B cell (primary cell): ENCODE measurements around the gene TAB3. TPM values are rescaled to one million over a fixed set of nuclear protein-coding genes. Genes with fewer than 3 reads are reported as not detected.

Experiments
- ATAC-seq: fragments of 200-7000 bp; cut with Tn5 transposase; one replicate; pipeline ENCODE4 v1.10.0; 2021; ENCODE audit warnings: low read depth, mild to moderate bottlenecking, moderate number of reproducible peaks, moderate library complexity
- CTCF ChIA-PET: fragments of 350-600 bp; sonication (Branson Sonifier 250); formaldehyde crosslinking; loops from one replicate; lab custom pipeline; 2021; ENCODE audit warnings: antibody characterized with exemption, inconsistent platforms; lab: Charles Lee
- POLR2A ChIA-PET: fragments of 350-600 bp; sonication (Branson Sonifier 250); formaldehyde crosslinking; loops from one replicate; lab custom pipeline; 2021; ENCODE audit warnings: antibody characterized with exemption; lab: Charles Lee
- DNase-seq: peaks from one replicate; pipeline ENCODE4 v3.0.0; 2013
- H2AFZ ChIP-seq: 2 replicates; pipeline ENCODE4 v1.6.1; 2012; ENCODE audit warnings: mild to moderate bottlenecking, low read depth, low read length; ENCODE audit not compliant: insufficient read depth, poor library complexity, severe bottlenecking
- H3K27ac ChIP-seq, 2 donors: 1 replicate in 1 of 2; 2 replicates in 1 of 2; pipeline ENCODE4 v1.5.1; 2012 to 2013; ENCODE audit warnings: low read length in 2 of 2, mild to moderate bottlenecking in 2 of 2, moderate library complexity in 1 of 2
- H3K27me3 ChIP-seq, 4 experiments: fragments of 200-600 bp in 1 of 4; sonication (generic) in 1 of 4; replicated peaks in 1 of 4; 1 replicate in 2 of 4; 2 replicates in 2 of 4; pipeline versions ENCODE4 v1.6.1 to v1.7.0; 2013 to 2016; ENCODE audit warnings: low read length in 3 of 4, mild to moderate bottlenecking in 2 of 4, mixed read lengths in 1 of 4, moderate library complexity in 1 of 4; ENCODE audit not compliant: insufficient read depth in 4 of 4, control insufficient read depth in 3 of 4; ENCODE audit errors: control extremely low read depth in 1 of 4
- H3K36me3 ChIP-seq, 2 experiments: replicated peaks in 1 of 2; 1 replicate in 1 of 2; 2 replicates in 1 of 2; pipeline versions ENCODE4 v1.6.1 to v1.7.1; 2013; ENCODE audit warnings: low read length in 1 of 2; ENCODE audit not compliant: insufficient read depth in 2 of 2, control insufficient read depth in 1 of 2; ENCODE audit errors: control extremely low read depth in 1 of 2, extremely low read depth in 1 of 2
- H3K4me1 ChIP-seq, 2 donors: fragments of 200-600 bp in 1 of 2; sonication (generic) in 1 of 2; 1 replicate in 1 of 2; 2 replicates in 1 of 2; pipeline versions ENCODE4 v1.5.1 to v1.6.1; 2013 to 2017; ENCODE audit warnings: low read length in 2 of 2; ENCODE audit not compliant: control insufficient read depth in 2 of 2, insufficient read depth in 2 of 2
- H3K4me2 ChIP-seq: replicated peaks from 2 replicates; pipeline ENCODE3; 2012; ENCODE audit warnings: mild to moderate bottlenecking, low read depth, low read length; ENCODE audit not compliant: poor library complexity, severe bottlenecking
- H3K4me3 ChIP-seq, 5 experiments: fragments of 200-600 bp in 1 of 5; sonication (generic) in 1 of 5; 1 replicate in 3 of 5; 2 replicates in 2 of 5; pipeline versions ENCODE4 v1.5.1 to v1.7.0; 2011 to 2016; ENCODE audit warnings: low read length in 4 of 5, mild to moderate bottlenecking in 4 of 5, low read depth in 2 of 5, control low read depth in 1 of 5, moderate library complexity in 1 of 5; ENCODE audit not compliant: insufficient read depth in 1 of 5; ENCODE audit errors: control extremely low read depth in 1 of 5, extremely low read depth in 1 of 5
- H3K79me2 ChIP-seq: fragments of 200-600 bp; sonication (generic); one replicate; pipeline ENCODE4 v1.6.0; 2016; ENCODE audit warnings: low read length; ENCODE audit not compliant: control insufficient read depth, insufficient read depth
- H3K9ac ChIP-seq: fragments of 200-600 bp; sonication (generic); 2 replicates; pipeline ENCODE4 v1.6.1; 2017; ENCODE audit warnings: mild to moderate bottlenecking, low read length, moderate library complexity
- H3K9me3 ChIP-seq, 3 donors: one replicate each; pipeline versions ENCODE4 v1.6.1 to v1.7.1; 2013; ENCODE audit warnings: low read length in 2 of 3; ENCODE audit not compliant: control insufficient read depth in 2 of 3, insufficient read depth in 1 of 3; ENCODE audit errors: control extremely low read depth in 1 of 3
- H4K20me1 ChIP-seq: 2 replicates; pipeline ENCODE4 v1.6.0; 2012; ENCODE audit warnings: mild to moderate bottlenecking, low read length; ENCODE audit not compliant: insufficient read depth, control insufficient read depth, poor library complexity, severe bottlenecking
- H3K27ac Mint-ChIP-seq: one replicate; pipeline ENCODE4 v1.8.0; 2021; ENCODE audit warnings: mixed read lengths
- H3K27me3 Mint-ChIP-seq: one replicate; pipeline ENCODE4 v1.8.0; 2021; ENCODE audit warnings: mixed read lengths
- H3K4me1 Mint-ChIP-seq: one replicate; pipeline ENCODE4 v1.8.0; 2021; ENCODE audit warnings: mixed read lengths
- H3K4me3 Mint-ChIP-seq: one replicate; pipeline ENCODE4 v1.8.0; 2021; ENCODE audit warnings: mixed read lengths
- H3K9me3 Mint-ChIP-seq: one replicate; pipeline ENCODE4 v1.8.0; 2022; ENCODE audit warnings: mixed read lengths; ENCODE audit not compliant: insufficient read depth
- EZH2 ChIP-seq: IDR thresholded peaks from 2 replicates; pipeline ENCODE4 v1.6.1; 2012; ENCODE audit warnings: borderline replicate concordance, low read depth, mild to moderate bottlenecking, moderate library complexity, low read length; ENCODE audit not compliant: insufficient read depth, poor library complexity, severe bottlenecking
- WGBS: methylation state at CpG from one replicate; pipeline ENCODE4 v1.1.5; 2013; ENCODE audit warnings: missing lambda C conversion rate; ENCODE audit not compliant: insufficient coverage; 5-methylcytosine and 5-hydroxymethylcytosine counted together
- intact Hi-C: fragments of 100-400 bp; cut with micrococcal nuclease; formaldehyde crosslinking; loops from one replicate; pipeline ENCODE4 v1.10.0; 2022
- polyA plus RNA-seq: library from polyadenylated mRNA; depleted of rRNA; stranded (reverse); fragments of >200 nt; gene quantifications from 2 replicates; pipeline ENCODE4 v1.2.3, GENCODE V29; 2012
- total RNA-seq, 2 donors: library from RNA; stranded (reverse); fragments of 120-200 nt in 1 of 2; gene quantifications; 1 replicate in 1 of 2; 2 replicates in 1 of 2; pipeline versions ENCODE4 v1.2.3 to v1.2.4, GENCODE V29; 2013 to 2022
- TF ChIP-seq, protein P1 (sequence below): fragments of 200-600 bp; IDR thresholded peaks from one replicate; pipeline ENCODE4 v1.8.0; 2022; ENCODE audit warnings: antibody characterized with exemption, mild to moderate bottlenecking

The TAB3 gene
- total and polyA plus RNA-seq, 2 donors (not counting 1 experiment from before 2014, with no cell fraction given) = 11.4 to 26.5 TPM

DNA sequence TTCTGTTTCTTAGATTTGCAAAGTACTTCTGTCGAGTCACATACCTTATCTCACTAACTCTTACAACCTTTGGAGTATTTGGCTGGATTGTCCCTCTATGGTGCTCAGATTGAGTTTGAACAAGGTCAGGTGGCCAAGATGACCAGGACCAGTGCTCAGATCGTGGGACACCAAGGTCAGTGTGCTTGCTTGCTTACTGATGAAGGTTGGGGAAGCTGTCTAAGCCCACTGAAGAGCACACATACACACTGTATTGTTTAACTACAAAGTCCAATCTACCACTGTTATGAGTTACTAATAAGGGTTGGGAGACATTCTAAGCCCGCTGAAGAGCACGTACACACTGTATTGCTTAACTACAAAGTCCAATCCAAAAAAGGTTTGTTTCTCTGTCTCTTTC is 53.7 kb downstream of the TAB3 start:
- no peak overlapping the region for H3K27ac Mint-ChIP-seq
- no peak for ATAC-seq
- TF ChIP-seq EZH2 = no peak
- TF ChIP-seq, protein P1, sequence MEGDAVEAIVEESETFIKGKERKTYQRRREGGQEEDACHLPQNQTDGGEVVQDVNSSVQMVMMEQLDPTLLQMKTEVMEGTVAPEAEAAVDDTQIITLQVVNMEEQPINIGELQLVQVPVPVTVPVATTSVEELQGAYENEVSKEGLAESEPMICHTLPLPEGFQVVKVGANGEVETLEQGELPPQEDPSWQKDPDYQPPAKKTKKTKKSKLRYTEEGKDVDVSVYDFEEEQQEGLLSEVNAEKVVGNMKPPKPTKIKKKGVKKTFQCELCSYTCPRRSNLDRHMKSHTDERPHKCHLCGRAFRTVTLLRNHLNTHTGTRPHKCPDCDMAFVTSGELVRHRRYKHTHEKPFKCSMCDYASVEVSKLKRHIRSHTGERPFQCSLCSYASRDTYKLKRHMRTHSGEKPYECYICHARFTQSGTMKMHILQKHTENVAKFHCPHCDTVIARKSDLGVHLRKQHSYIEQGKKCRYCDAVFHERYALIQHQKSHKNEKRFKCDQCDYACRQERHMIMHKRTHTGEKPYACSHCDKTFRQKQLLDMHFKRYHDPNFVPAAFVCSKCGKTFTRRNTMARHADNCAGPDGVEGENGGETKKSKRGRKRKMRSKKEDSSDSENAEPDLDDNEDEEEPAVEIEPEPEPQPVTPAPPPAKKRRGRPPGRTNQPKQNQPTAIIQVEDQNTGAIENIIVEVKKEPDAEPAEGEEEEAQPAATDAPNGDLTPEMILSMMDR = no peak
- Histone ChIP-seq H3K9me3 (no peaks in the 10 kb centered on the region), H3K9ac (no peak overlapping the region), H3K79me2 (no peaks in the 10 kb centered on the region), H2AFZ (no peak overlapping the region), H3K4me2 (no peak overlapping the region), H3K4me3 (no peak overlapping the region), H3K27me3 (no peaks in the 10 kb centered on the region), H4K20me1 (no peaks in the 10 kb centered on the region), H3K4me1 (no peaks in the 10 kb centered on the region), H3K27ac (no peak overlapping the region), H3K36me3 (peaks cover 4 to 17% of the 10 kb centered on the region in 2 experiments)
- no peak for DNase-seq
- ChIA-PET CTCF (no interaction called here), POLR2A (no interaction called here)
- intact Hi-C loops = no loop called here
- H3K4me1 Mint-ChIP-seq = peaks cover 2% of the 10 kb centered on the region
- H3K9me3 Mint-ChIP-seq = no peaks in the 10 kb centered on the region
- WGBS = no CpG with 5 or more reads among the region's 4 CpGs
- no peak overlapping the region for H3K4me3 Mint-ChIP-seq
- H3K27me3 Mint-ChIP-seq = no peaks in the 10 kb centered on the region

DNA sequence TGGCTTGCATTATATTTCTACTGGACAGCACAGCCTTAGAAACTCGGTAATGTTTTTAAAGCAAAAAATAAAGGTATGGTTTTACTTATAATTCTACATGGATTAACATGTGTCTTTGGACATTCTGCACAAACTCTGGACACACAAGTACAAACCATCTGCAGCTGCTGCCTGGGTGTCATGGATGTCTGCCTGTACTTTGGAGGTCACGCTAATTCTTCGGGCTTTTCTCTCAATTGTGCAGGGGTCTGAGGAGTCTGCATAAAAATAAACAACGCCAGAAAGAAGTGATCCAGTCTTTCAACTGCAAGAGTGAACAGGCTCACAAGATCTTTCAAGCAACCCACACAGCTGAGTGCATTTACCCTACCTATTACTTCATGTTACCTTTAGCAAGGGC is 55.2 kb downstream of the TAB3 start:
- no peak overlapping the region for H3K27ac Mint-ChIP-seq
- intact Hi-C loops = no loop called here

More for the DNA sequence above, 55.2 kb downstream of the TAB3 start:
- ATAC-seq (no peak), DNase-seq (no peak)
- Mint-ChIP-seq H3K4me1 (peaks cover 2% of the 10 kb centered on the region), H3K9me3 (no peaks in the 10 kb centered on the region), H3K27me3 (no peaks in the 10 kb centered on the region), H3K4me3 (no peak overlapping the region)
- POLR2A ChIA-PET = no interaction called here
- WGBS = no CpG with 5 or more reads among the region's 4 CpGs
- Histone ChIP-seq H2AFZ (no peak overlapping the region), H3K27me3 (no peaks in the 10 kb centered on the region), H3K4me2 (no peak overlapping the region), H3K27ac (no peak overlapping the region), H3K9me3 (no peaks in the 10 kb centered on the region), H3K36me3 (peaks cover 2 to 16% of the 10 kb centered on the region in 2 experiments), H3K9ac (no peak overlapping the region), H3K4me1 (no peaks in the 10 kb centered on the region), H3K4me3 (no peak overlapping the region), H4K20me1 (no peaks in the 10 kb centered on the region), H3K79me2 (no peaks in the 10 kb centered on the region)
- CTCF ChIA-PET = no interaction called here
- no peak for TF ChIP-seq EZH2
- TF ChIP-seq, protein P1 = no peak
